K562 (cell line): Measurements from ENCODE around the gene DCTN2. TPM values are rescaled to one million over a fixed set of nuclear protein-coding genes. Genes with fewer than 3 reads are reported as not detected.

Experiments used
- ARHGAP35 ChIP-seq: fragments of 450-650 bp; IDR thresholded peaks from 2 replicates; pipeline ENCODE4 v1.6.1; 2018; ENCODE audit not compliant: partially characterized antibody
- CCNT2 ChIP-seq: IDR thresholded peaks from 2 replicates; pipeline ENCODE4 v1.6.1; 2011; ENCODE audit warnings: borderline replicate concordance, low read depth, mild to moderate bottlenecking, moderate library complexity, mixed read lengths, low read length; ENCODE audit not compliant: insufficient read length; ENCODE audit errors: extremely low read depth
- CEBPG ChIP-seq, 3 experiments: fragments of 200-800 bp in 1 of 3; sonication (Bioruptor generic) in 1 of 3; sonication (generic) in 1 of 3; formaldehyde crosslinking in 1 of 3; IDR thresholded peaks in 2 of 3; conservative IDR thresholded peaks in 1 of 3; 2 replicates each; pipeline versions ENCODE4 v1.6.1 to v1.8.0; 2016 to 2022; ENCODE audit warnings: missing compliant biosample characterization in 2 of 3, missing genetic modification characterization in 2 of 3, mild to moderate bottlenecking in 1 of 3, missing genetic modification reagents in 1 of 3
- DLX4 ChIP-seq: fragments of 250-450 bp; sonication (Bioruptor Pico); IDR thresholded peaks from 2 replicates; pipeline ENCODE4 v1.6.1; 2021; ENCODE audit warnings: mild to moderate bottlenecking
- FOXJ3 ChIP-seq: sonication (generic); formaldehyde crosslinking; IDR thresholded peaks from 2 replicates; pipeline ENCODE4 v1.4.0; 2020; ENCODE audit warnings: mild to moderate bottlenecking, missing genetic modification reagents
- HDGF ChIP-seq: fragments of 450-650 bp; IDR thresholded peaks from 2 replicates; pipeline ENCODE4 v1.6.1; 2016
- HOXB6 ChIP-seq: fragments of 250-450 bp; sonication (Bioruptor Pico); IDR thresholded peaks from 2 replicates; pipeline ENCODE4 v1.5.1; 2022; ENCODE audit warnings: mild to moderate bottlenecking, borderline replicate concordance
- POLR2A ChIP-seq: fragments of 450-650 bp; conservative IDR thresholded peaks from 2 replicates; pipeline ENCODE4 v1.6.1; 2016
- PRPF4 ChIP-seq: fragments of 200-400 bp; formaldehyde crosslinking; IDR thresholded peaks from one replicate; pipeline ENCODE4 v1.6.1; 2017; ENCODE audit warnings: low read length, low read depth, mild to moderate bottlenecking; ENCODE audit not compliant: insufficient read depth, poor library complexity, severe bottlenecking
- ZBTB17 ChIP-seq: fragments of 450-650 bp; formaldehyde crosslinking; IDR thresholded peaks from 2 replicates; pipeline ENCODE4 v1.4.0; 2020; ENCODE audit warnings: mild to moderate bottlenecking
- ZEB2 ChIP-seq: fragments of 450-650 bp; IDR thresholded peaks from 2 replicates; pipeline ENCODE4 v1.6.1; 2016
- ZNF311 ChIP-seq: fragments of 250-450 bp; sonication (Bioruptor Pico); IDR thresholded peaks from 2 replicates; pipeline ENCODE4 v1.4.0; 2020; ENCODE audit warnings: mild to moderate bottlenecking, moderate library complexity
- polyA plus RNA-seq, 8 experiments: library from polyadenylated mRNA; depleted of rRNA in 4 of 8; stranded (reverse) in 5 of 8; unstranded in 3 of 8; fragments of >200 nt; fragmentation: Nextera tagmentation in 2 of 8; fragmentation: Illumina TruSeq in 1 of 8; extraction: Ambion mirVana in 2 of 8; extraction: Trizol in 1 of 8; gene quantifications; 2 replicates each; pipeline versions ENCODE4 v1.2.1 to v1.2.3, GENCODE V29; 2011 to 2014; ENCODE audit warnings: inconsistent platforms in 1 of 8, missing spikeins in 1 of 8
- total RNA-seq, 7 experiments: library from RNA; depleted of rRNA in 6 of 7; stranded (reverse); fragments of >200 nt in 6 of 7; fragmentation: Illumina TruSeq in 2 of 7; extraction: Trizol in 2 of 7; gene quantifications; 2 replicates each; pipeline versions ENCODE4 v1.2.1 to v1.2.3, GENCODE V29; 2011 to 2021; ENCODE audit warnings: low replicate concordance in 1 of 7

Gene DCTN2
- total and polyA plus RNA-seq, 9 of the 15 experiments (the other 6 are each of a cell fraction or from before 2014, with no cell fraction given) = 43.6 to 270 (median 125) TPM

GRCh38 chr12:57523706-57524614 lies 23.0 kb downstream of the DCTN2 start (continued):
- TF ChIP-seq ARHGAP35 = peak; percentile 12
- TF ChIP-seq ZBTB17 (CRISPR knock-in tag) = peak; percentile 68; the same call in 1 of the 2 replicates
- TF ChIP-seq CCNT2 = no peak
- no peak for TF ChIP-seq CEBPG (CRISPR knock-in tag; IDR thresholded peaks at IDR 0.05)
- TF ChIP-seq CEBPG (tag; conservative IDR thresholded peaks at IDR 0.05 in 1 of 2, IDR thresholded peaks at IDR 0.05 in 1 of 2) = 0 out of 4 replicates have a peak, but pooled peaks of 1 of the 2 experiments have one; percentile 0
- no peak for TF ChIP-seq DLX4 (CRISPR knock-in tag)
- TF ChIP-seq HOXB6 (CRISPR knock-in tag) = no peak
- no peak for TF ChIP-seq FOXJ3 (CRISPR knock-in tag)
- no peak for TF ChIP-seq ZEB2
- TF ChIP-seq PRPF4 = no peak
- 0 out of 2 replicates have a peak, but pooled peaks have one; percentile 28 for TF ChIP-seq HDGF
- no peak for TF ChIP-seq ZNF311 (CRISPR knock-in tag)
- TF ChIP-seq POLR2A = peak; percentile 55
